ENCODE results near the gene VCPKMT.

VCPKMT gene

DNA sequence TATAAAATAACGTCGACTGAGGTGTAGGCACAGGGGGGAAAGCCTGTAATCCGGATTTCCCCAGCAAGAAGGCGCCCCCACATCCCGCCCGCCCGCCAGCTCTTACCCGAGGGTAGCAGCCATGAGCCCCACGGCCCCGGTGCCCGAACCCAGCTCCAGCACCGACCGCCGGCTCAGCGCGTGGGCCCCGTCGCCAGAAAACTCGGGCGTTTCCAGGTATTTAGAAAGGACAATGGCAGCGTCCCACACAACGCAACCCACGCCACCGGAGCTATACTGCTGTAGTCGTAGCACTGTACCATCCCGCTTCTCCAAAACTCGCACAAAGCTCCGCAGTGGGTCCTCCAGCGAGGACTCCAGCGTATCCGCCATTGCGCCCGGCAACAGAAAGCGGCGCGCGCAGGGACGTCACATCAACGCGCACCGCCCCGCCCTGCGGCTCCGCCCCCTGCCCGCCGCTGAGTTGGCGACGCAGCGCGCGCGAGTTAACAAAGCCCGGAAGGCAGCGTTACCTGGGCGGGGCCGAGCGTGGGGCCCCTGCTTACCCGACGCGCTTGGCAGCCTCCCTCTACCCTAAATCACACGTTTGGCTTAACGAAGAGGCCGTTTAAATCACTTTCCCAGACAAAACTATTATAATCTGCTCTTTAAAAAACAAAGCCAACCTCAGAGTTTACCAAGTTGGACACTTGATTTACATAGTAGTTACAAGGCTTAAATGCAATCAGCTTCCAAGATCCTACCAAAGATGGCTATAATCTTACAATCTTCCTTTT lies at the start of gene VCPKMT:
TSS of gene VCPKMT (minus strand) at position 392 of the 776 bp plus-strand sequence. CDS start at position 372, 20 bp downstream.
- DNase-seq (peak; percentile 93 to 94), ATAC-seq (peak; percentile 100)
- H3K9me3 Mint-ChIP-seq = no peaks in the 10 kb centered on the region
- no peaks in the 10 kb centered on the region for H3K27me3 Mint-ChIP-seq
- peak within 1 kb of the TSS; percentile 93 to 96 for H3K4me3 Mint-ChIP-seq
- peak within 1 kb of the TSS; percentile 98 to 99 for H3K27ac Mint-ChIP-seq
- H3K4me1 Mint-ChIP-seq = peaks cover 43% of the 10 kb centered on the region

DNA sequence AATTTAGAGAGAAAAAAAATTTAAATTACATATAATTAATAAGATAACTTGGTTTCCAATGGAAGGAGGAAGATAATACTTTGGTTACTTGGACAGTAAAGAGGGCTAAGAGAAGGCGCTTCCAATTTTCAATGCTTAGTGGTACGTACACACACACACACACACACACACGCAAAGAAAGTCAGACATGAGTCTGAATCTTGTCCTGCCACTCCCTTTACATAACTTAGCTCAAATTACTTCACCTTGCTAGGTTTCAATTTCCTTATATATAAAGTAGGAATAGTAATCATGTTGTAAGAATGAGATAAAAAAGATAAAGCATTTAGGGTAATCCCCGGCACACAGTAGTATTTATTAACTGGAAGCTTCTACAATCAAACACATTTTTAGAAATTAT lies 39.7 kb upstream of the VCPKMT start:
- no peak overlapping the region for H3K4me3 Mint-ChIP-seq
- no peaks in the 10 kb centered on the region for H3K27me3 Mint-ChIP-seq
- DNase-seq (no peak), ATAC-seq (no peak)
- peak overlapping the region in 1 of 2 donors; percentile 19 for H3K27ac Mint-ChIP-seq
- no peaks in the 10 kb centered on the region for H3K4me1 Mint-ChIP-seq
- H3K9me3 Mint-ChIP-seq = no peaks in the 10 kb centered on the region

DNA sequence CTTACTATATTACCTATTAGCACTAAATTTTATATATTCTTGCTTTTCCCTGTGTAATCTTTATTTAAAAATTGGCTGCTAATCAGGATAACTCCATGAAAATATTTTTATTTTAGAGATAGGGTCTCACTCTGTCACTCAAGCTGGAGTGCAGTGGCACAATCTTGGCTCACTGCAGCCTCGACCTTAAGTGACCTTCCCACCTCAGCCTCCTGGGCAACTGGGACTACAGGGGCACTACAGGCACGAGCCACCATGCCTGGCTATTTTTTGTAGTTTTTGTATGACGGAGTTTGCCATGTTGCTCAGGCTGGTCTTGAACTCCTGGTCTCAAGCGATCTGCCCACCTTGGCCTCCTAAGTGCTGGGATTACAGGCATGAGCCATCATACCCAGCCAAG lies 32.4 kb upstream of the VCPKMT start:
- H3K9me3 Mint-ChIP-seq = no peaks in the 10 kb centered on the region
- DNase-seq = no peak
- no peak for ATAC-seq
- H3K27me3 Mint-ChIP-seq = no peaks in the 10 kb centered on the region
- H3K4me3 Mint-ChIP-seq = no peak overlapping the region
- no peak overlapping the region for H3K27ac Mint-ChIP-seq
- H3K4me1 Mint-ChIP-seq = no peaks in the 10 kb centered on the region

DNA sequence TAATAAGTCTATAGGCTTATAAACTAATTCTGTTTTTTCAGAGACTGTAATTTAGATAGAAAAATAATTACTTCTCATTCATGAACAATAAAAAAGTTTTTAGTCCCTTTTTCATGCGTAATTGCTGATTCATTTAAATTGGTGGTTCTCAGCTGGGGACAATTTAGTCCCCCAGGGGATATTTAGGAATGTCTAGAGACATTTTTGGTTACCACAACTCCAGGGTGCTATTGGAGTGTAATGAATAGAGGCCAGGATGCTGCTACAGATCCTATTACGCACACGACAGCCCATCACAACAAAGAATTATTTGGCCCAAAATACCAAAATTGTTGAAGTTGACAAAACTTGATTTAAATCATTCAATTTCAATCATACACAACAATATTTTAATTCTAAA lies 22.8 kb upstream of the VCPKMT start:
- H3K9me3 Mint-ChIP-seq = no peaks in the 10 kb centered on the region
- H3K4me1 Mint-ChIP-seq = no peaks in the 10 kb centered on the region
- no peaks in the 10 kb centered on the region for H3K27me3 Mint-ChIP-seq
- no peak for DNase-seq
- ATAC-seq = no peak
- H3K4me3 Mint-ChIP-seq = no peak overlapping the region
- H3K27ac Mint-ChIP-seq = no peak overlapping the region

DNA sequence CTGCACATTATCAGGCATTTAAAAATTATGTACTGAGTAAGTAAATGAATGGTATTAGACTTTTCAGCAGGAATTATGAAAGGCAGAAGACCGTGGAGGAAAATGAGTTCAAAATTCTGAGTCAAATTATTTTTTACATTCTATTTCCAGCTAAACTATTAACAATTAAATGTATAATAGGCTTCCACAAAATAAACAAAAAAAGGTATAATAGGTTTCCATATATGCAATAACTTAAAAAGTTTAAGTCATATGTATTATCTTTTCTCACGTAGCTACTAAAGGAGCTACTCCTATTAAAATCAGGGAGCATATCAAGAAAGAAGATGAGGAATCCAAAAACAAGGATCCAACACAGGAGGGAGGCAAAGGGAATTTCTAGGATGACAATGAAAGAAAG lies 11.4 kb upstream of the VCPKMT start:
- Mint-ChIP-seq H3K9me3 (peaks cover 0 to 3% of the 10 kb centered on the region in 2 donors), H3K4me3 (no peak overlapping the region), H3K27me3 (no peaks in the 10 kb centered on the region), H3K4me1 (no peaks in the 10 kb centered on the region), H3K27ac (no peak overlapping the region)
- DNase-seq (no peak), ATAC-seq (no peak)

DNA sequence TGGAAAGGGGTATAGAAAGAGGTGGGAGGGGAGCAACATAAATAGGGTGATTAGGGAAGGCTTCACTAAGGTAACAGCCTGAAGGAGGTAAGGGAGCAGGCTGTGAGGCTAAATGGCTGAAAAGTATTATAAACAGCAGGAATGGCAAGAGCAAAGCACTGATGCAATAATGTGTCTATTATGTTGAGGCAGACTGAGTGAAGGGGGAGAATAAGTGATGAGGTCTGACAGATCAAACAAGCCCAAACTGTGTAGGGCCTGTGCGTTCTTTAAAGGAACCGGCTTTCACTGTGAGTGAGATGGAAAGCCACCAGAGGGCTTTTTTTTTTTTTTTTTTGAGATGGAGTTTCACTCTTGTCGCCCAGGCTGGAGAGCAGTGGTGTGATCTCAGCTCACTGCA lies 6.7 kb upstream of the VCPKMT start:
- no peak overlapping the region for H3K27ac Mint-ChIP-seq
- ATAC-seq = peak; percentile 28

DNA sequence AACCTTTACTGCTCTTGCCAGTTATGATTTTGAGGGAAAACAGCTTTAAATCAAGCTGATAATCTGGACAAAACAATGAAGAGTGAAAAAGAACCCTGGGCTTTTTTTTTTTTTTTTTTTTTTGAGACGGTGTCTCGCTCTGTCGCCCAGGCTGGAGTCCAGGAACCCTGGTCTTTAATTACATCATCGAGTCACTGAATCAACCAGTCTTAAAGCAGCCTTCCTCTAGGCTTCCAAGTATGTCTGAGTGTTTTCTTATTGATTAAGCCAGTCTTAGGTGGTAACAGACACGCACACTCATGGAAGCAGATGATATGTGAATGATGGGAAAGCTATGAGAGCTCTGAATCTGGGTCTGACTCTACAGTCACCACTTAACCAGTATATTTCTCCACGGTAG lies 5.9 kb upstream of the VCPKMT start:
- ATAC-seq (no peak), DNase-seq (no peak)
- Mint-ChIP-seq H3K4me3 (no peak overlapping the region), H3K9me3 (no peaks in the 10 kb centered on the region), H3K27me3 (no peaks in the 10 kb centered on the region), H3K27ac (no peak overlapping the region), H3K4me1 (peaks cover 5% of the 10 kb centered on the region)

More for the DNA sequence above, 6.7 kb upstream of the VCPKMT start:
- Mint-ChIP-seq H3K9me3 (no peaks in the 10 kb centered on the region), H3K4me3 (no peak overlapping the region), H3K27me3 (no peaks in the 10 kb centered on the region), H3K4me1 (peaks cover 5% of the 10 kb centered on the region)
- DNase-seq = no peak

DNA sequence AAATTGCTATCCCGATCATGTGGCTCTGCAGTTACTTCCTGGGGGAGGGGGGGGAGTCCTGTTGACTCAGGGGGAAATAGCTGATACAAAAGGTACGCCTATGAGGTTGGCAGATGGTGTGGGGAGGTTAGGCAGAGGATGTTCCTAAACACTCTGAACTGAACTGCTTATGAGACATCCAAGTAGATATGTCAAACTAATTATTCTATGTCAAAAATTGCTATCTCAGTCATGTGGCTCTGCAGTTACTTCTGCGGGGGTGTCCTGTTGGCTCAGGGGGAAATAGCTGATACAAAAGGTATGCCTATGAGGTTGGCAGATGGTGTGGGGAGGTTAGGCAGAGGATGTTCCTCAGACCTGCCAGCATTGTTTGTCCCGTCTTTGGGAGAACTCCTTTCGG lies 5.1 kb upstream of the VCPKMT start:
- H3K27ac Mint-ChIP-seq = no peak overlapping the region
- H3K4me3 Mint-ChIP-seq = no peak overlapping the region

DNA sequence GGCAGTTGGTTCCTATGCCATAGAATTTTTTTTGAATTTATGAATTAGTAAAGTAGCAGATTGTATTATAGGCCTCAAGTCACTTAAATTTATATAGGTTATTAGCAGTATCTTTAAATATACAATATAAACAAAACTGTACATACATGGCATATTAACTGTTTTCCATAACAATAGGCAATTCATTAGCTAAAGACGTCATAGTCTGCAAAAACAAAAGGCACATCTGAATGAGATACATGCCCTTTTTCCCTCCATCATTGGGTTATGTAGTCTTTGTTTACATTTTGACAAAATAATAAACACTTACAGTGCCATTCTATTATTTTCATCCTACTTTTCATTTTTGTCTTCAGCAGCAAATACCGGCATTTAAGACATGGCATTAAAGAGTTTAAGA lies 1.1 kb upstream of the VCPKMT start:
- Mint-ChIP-seq H3K9me3 (no peaks in the 10 kb centered on the region), H3K27me3 (no peaks in the 10 kb centered on the region), H3K4me3 (no peak overlapping the region), H3K4me1 (peaks cover 45% of the 10 kb centered on the region), H3K27ac (no peak overlapping the region)
- ATAC-seq = no peak
- DNase-seq = no peak

More for the DNA sequence above, 5.1 kb upstream of the VCPKMT start:
- peaks cover 12% of the 10 kb centered on the region for H3K4me1 Mint-ChIP-seq
- H3K9me3 Mint-ChIP-seq = no peaks in the 10 kb centered on the region
- ATAC-seq (no peak), DNase-seq (no peak)
- no peaks in the 10 kb centered on the region for H3K27me3 Mint-ChIP-seq

DNA sequence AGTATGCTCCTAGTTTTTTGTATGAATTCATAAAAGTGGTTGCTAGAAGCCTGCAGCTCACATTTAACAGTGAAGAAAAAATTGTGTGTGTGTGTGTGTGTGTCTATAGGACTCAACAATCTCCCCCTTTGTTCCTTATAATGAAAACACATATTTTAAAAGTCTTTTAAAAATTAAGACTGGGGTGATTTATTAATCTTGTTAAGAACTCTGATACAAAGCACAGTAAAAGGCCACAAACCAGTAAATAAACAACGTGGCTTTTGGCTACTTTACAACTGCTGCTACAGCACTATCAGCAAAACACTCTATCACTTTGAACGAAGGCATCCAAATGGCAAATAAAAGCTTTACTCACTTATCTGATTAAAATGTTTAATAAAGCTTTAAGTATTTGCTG lies 594 bp upstream of the VCPKMT start:
- H3K4me1 Mint-ChIP-seq = peaks cover 45% of the 10 kb centered on the region

DNA sequence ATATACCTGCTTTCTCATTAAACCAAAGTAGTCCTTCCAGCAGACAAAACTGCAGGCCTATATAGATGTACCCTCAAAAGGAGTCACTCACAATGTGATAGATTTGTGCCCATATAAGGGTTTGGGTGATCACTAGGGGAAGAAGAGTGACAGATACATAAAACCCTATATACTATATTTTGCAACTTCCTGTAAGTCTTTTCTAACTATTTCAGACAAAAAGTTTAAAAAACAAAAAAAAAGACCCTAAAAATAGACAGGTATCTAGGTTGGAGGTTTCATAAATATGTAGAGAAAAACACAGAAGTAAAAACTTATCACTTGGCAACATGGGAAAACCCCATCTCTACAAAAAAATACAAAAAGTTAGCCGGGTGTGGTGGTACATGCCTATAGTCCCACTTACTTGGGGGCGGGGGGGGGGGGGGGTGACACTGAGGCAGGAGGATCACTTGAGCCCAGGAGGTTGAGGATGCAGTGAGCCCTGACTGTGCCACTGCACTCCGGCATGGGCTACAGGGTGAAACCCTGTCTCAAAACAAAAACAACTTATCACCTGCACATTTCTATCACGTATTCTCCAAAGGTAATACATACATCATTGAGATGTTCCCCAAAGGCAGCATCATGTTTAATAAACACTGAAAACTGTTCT lies 2.9 kb downstream of the VCPKMT start:
- H3K9me3 Mint-ChIP-seq = no peaks in the 10 kb centered on the region

More for the DNA sequence above, 594 bp upstream of the VCPKMT start:
- Mint-ChIP-seq H3K4me3 (peak overlapping the region; percentile 93 to 96), H3K27me3 (no peaks in the 10 kb centered on the region), H3K27ac (peak overlapping the region; percentile 98 to 99), H3K9me3 (no peaks in the 10 kb centered on the region)
- DNase-seq = no peak
- no peak for ATAC-seq

DNA sequence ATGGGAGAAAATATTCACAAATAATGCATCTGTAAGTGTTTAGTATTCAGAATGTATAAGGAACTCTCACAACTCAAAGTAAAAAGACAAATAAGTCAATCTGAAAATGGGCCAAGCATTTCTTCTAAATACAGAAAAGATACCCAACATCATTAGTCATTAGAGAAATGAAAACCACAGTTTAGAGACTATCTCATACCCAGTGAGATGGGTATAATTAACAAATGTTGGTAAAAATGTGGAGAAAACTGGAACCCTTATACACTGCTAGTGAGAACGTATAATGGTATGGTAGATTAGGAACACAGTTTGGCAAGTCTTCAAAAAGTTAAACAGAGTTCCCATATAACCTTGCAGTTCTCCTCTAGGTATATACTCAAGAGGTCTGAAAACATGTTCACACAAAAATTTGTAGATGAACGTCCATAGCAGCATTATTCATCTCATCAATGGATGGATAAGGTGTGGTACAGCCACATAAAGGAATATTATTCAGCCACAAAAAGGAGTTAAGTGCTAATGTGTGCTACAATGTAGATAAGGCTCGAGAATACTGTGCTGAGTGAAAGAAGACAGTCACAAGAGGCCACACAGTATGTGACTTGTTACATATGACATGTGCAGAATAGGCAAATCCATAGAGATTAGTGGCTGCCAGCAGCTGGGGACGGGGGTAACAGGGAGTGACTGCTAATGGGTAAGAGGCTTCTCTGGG lies 5.9 kb downstream of the VCPKMT start:
- no peaks in the 10 kb centered on the region for H3K27me3 Mint-ChIP-seq
- H3K4me1 Mint-ChIP-seq = peaks cover 44% of the 10 kb centered on the region
- H3K4me3 Mint-ChIP-seq = no peak overlapping the region
- no peaks in the 10 kb centered on the region for H3K9me3 Mint-ChIP-seq
- no peak overlapping the region for H3K27ac Mint-ChIP-seq
- DNase-seq (no peak), ATAC-seq (peak; percentile 74)

More for the DNA sequence above, 2.9 kb downstream of the VCPKMT start:
- DNase-seq = no peak
- ATAC-seq = no peak
- H3K27me3 Mint-ChIP-seq = no peaks in the 10 kb centered on the region
- peak overlapping the region in 1 of 2 donors; percentile 72 for H3K27ac Mint-ChIP-seq
- peaks cover 56% of the 10 kb centered on the region for H3K4me1 Mint-ChIP-seq
- H3K4me3 Mint-ChIP-seq = peak overlapping the region; percentile 35 to 75

DNA sequence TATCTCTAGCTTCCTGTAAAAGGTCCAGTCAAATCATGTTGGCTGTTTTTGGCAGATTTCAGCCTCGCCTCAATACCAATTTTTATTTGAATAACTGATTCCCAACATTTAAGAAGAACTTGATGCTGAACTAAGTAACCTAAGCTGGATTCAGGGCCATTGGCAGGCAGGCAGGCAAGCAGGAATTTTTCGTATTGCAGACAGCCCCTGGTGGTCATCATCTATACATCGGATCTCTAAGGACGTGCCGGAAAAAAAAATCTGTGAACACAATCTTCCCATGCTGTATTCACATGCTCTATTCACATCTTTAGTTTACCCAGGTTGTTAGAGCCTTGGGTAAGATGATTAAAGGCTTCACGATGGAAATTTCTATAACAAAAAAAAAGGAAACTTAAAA lies 7.0 kb downstream of the VCPKMT start:
- no peak for DNase-seq
- ATAC-seq = no peak
- Mint-ChIP-seq H3K9me3 (no peaks in the 10 kb centered on the region), H3K27me3 (no peaks in the 10 kb centered on the region), H3K27ac (no peak overlapping the region), H3K4me1 (peaks cover 34% of the 10 kb centered on the region), H3K4me3 (no peak overlapping the region)

DNA sequence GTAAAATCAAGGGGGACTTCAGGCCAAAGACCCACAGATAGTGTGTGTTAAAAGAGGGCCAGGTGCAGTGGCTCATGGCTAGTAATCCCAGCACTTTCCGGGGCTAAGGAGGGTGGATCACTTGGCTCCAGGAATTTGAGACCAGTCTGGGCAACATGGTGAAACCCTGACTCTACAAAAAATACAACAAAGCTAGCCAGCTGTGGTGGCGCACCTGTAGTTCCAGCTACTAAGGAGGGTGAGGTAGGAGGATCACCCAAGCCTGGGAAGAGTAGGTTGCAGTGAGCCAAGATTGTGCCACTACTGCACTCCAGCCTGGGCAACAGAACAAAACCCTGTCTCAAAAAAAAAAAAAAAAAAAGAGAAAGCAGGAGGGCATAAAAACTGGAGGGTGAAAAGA lies 8.5 kb downstream of the VCPKMT start:
- no peaks in the 10 kb centered on the region for H3K9me3 Mint-ChIP-seq
- no peaks in the 10 kb centered on the region for H3K27me3 Mint-ChIP-seq
- no peak for DNase-seq
- no peak overlapping the region for H3K4me3 Mint-ChIP-seq
- H3K27ac Mint-ChIP-seq = peak overlapping the region in 1 of 2 donors; percentile 59
- ATAC-seq = no peak
- peaks cover 34% of the 10 kb centered on the region for H3K4me1 Mint-ChIP-seq

DNA sequence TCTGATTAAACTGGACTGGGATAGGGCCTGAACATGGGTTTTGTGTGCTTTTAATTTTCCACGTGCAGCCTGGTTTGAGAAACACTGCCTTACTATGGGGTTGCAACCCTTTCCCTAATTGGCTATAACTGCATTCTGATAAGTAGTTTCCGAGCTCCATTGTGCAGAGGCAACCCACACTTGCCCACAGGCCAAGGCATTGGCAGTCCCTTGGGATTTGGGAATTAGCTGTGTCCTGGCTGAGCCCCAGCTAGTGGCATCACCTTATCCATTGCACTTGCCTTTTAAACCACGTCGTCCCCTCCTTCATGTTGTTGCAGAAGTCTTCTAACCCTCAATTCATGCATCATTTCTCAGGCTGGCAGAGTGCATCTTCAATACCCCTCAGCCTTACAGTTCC lies 10.2 kb downstream of the VCPKMT start:
- Mint-ChIP-seq H3K27me3 (no peaks in the 10 kb centered on the region), H3K4me3 (no peak overlapping the region), H3K27ac (no peak overlapping the region), H3K9me3 (no peaks in the 10 kb centered on the region), H3K4me1 (peaks cover 33% of the 10 kb centered on the region)
- no peak for ATAC-seq
- no peak for DNase-seq

DNA sequence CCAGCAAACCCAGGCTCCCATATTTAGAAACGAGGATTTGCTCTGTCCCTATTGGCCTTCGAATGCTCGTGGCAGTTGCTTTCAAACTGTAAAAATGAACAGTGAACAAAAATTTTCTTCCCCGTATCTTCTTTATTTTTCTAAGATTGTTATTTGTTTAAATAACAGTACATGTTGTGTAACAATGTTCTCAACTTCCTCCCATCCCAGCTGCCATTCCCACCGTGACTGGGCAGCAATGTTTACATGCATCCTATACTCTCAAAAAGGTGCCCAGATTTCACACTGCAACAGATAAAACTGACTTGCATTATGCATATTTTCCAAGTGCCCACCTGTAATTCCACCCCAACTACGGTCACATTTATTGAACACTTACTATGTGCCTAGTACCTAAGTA lies 12.8 kb downstream of the VCPKMT start:
- Mint-ChIP-seq H3K4me1 (peaks cover 44% of the 10 kb centered on the region), H3K9me3 (no peaks in the 10 kb centered on the region), H3K4me3 (peak overlapping the region; percentile 74 to 82), H3K27ac (peak overlapping the region; percentile 2 to 96), H3K27me3 (no peaks in the 10 kb centered on the region)
- DNase-seq (no peak), ATAC-seq (no peak)

Data from stimulated activated naive CD8-positive, alpha-beta T cell treated with anti-CD3 and anti-CD28 coated beads, Interleukin-15, amount 100 ng/mL, for 72 hours (primary cell).